Upper lobe of right lung (tissue), 1 donor: ENCODE results near the gene HAL. TPM values are rescaled to one million over a fixed set of nuclear protein-coding genes. Genes with fewer than 3 reads are reported as not detected.

Experiments
- ATAC-seq: fragments of 200-7000 bp; cut with Tn5 transposase; one replicate; pipeline ENCODE4 v1.9.1; 2020; ENCODE audit warnings: mild to moderate bottlenecking, moderate library complexity
- DNase-seq: peaks from one replicate; pipeline ENCODE4 v3.0.0-alpha.2; 2020
- H3K27ac ChIP-seq: fragments of 200-600 bp; one replicate; pipeline ENCODE4 v1.8.0; 2022
- H3K27me3 ChIP-seq: fragments of 200-600 bp; one replicate; pipeline ENCODE4 v1.8.0; 2022; ENCODE audit warnings: mild to moderate bottlenecking
- H3K36me3 ChIP-seq: fragments of 200-600 bp; one replicate; pipeline ENCODE4 v1.8.0; 2022
- H3K4me1 ChIP-seq: fragments of 200-600 bp; one replicate; pipeline ENCODE4 v1.8.0; 2022
- H3K4me3 ChIP-seq: fragments of 200-600 bp; one replicate; pipeline ENCODE4 v1.8.0; 2022; ENCODE audit warnings: mild to moderate bottlenecking
- H3K9me3 ChIP-seq: fragments of 200-600 bp; one replicate; pipeline ENCODE4 v1.8.0; 2022
- intact Hi-C: fragments of 100-400 bp; cut with DNase I; formaldehyde crosslinking; loops from one replicate; pipeline ENCODE4 v1.11.0; 2022
- total RNA-seq: library from RNA; stranded (reverse); fragmentation: NEBNext Ultra II Directional; extraction: Animal tissue kit (Norgen Biotek cat#: 25700); gene quantifications from one replicate; pipeline ENCODE4 v1.2.1, GENCODE V29; 2021
- TF ChIP-seq, protein P1 (sequence below): fragments of 200-600 bp; IDR thresholded peaks from one replicate; pipeline ENCODE4 v1.8.0; 2022; ENCODE audit warnings: antibody characterized with exemption
- donor health status: DM: no; HTN: yes; CAD: no; lungs with severe emphysema.

Gene HAL
- total RNA-seq, 1 donor from 2014 or later = 6.2 TPM

- no peaks in the 10 kb centered on the region for H3K36me3 ChIP-seq
- H3K9me3 ChIP-seq = no peaks in the 10 kb centered on the region
- intact Hi-C loops = no loop called here
- no peak overlapping the region for H3K4me3 ChIP-seq
- H3K27ac ChIP-seq = no peak overlapping the region
- H3K27me3 ChIP-seq = no peaks in the 10 kb centered on the region
- TF ChIP-seq, protein P1, sequence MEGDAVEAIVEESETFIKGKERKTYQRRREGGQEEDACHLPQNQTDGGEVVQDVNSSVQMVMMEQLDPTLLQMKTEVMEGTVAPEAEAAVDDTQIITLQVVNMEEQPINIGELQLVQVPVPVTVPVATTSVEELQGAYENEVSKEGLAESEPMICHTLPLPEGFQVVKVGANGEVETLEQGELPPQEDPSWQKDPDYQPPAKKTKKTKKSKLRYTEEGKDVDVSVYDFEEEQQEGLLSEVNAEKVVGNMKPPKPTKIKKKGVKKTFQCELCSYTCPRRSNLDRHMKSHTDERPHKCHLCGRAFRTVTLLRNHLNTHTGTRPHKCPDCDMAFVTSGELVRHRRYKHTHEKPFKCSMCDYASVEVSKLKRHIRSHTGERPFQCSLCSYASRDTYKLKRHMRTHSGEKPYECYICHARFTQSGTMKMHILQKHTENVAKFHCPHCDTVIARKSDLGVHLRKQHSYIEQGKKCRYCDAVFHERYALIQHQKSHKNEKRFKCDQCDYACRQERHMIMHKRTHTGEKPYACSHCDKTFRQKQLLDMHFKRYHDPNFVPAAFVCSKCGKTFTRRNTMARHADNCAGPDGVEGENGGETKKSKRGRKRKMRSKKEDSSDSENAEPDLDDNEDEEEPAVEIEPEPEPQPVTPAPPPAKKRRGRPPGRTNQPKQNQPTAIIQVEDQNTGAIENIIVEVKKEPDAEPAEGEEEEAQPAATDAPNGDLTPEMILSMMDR = no peak
- ATAC-seq = no peak
- no peak for DNase-seq
- H3K4me1 ChIP-seq = no peaks in the 10 kb centered on the region
Measured at GRCh38 chr12:95988506-95989275, 7.5 kb downstream of the HAL start.

- intact Hi-C loops = no loop called here
- H3K27me3 ChIP-seq = no peaks in the 10 kb centered on the region
- no peak for ATAC-seq
- no peaks in the 10 kb centered on the region for H3K4me1 ChIP-seq
- H3K27ac ChIP-seq = no peak overlapping the region
- TF ChIP-seq, protein P1 = no peak
- H3K36me3 ChIP-seq = no peaks in the 10 kb centered on the region
- H3K4me3 ChIP-seq = no peak overlapping the region
- H3K9me3 ChIP-seq = no peaks in the 10 kb centered on the region
- no peak for DNase-seq
Measured at GRCh38 chr12:95986635-95987570, 9.2 kb downstream of the HAL start.

- H3K27me3 ChIP-seq = no peaks in the 10 kb centered on the region
- no peak overlapping the region for H3K4me3 ChIP-seq
- no peaks in the 10 kb centered on the region for H3K36me3 ChIP-seq
- DNase-seq = no peak
- H3K27ac ChIP-seq = no peak overlapping the region
- TF ChIP-seq, protein P1 = no peak
- intact Hi-C loops = no loop called here
- no peaks in the 10 kb centered on the region for H3K9me3 ChIP-seq
- H3K4me1 ChIP-seq = no peaks in the 10 kb centered on the region
- no peak for ATAC-seq
Measured at GRCh38 chr12:95984682-95985081, 11.5 kb downstream of the HAL start.

DNA sequence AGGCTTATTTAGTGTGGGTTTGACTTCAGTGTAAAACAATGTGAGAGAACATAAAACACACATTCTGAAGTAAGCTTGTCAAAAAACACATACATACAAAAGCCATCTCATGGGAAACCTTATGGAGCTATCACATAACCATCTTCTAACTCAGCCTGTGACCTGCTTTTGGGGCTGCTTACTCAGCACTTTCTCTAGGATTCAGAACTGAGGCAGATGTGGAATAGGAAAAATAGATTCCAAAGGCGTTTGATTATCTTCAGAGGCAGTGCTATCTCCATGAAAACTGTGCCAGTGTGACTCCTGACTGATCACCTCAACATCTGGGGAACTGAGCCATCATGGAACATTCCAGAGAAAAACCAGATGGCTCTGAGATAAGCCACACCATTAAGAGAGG, 13.5 kb downstream of the HAL start:
- no peak for DNase-seq
- Histone ChIP-seq H3K9me3 (no peaks in the 10 kb centered on the region), H3K36me3 (no peaks in the 10 kb centered on the region), H3K4me3 (no peak overlapping the region), H3K27ac (no peak overlapping the region), H3K4me1 (no peaks in the 10 kb centered on the region), H3K27me3 (no peaks in the 10 kb centered on the region)
- no peak for ATAC-seq
- TF ChIP-seq, protein P1 = no peak
- intact Hi-C loops = no loop called here

DNA sequence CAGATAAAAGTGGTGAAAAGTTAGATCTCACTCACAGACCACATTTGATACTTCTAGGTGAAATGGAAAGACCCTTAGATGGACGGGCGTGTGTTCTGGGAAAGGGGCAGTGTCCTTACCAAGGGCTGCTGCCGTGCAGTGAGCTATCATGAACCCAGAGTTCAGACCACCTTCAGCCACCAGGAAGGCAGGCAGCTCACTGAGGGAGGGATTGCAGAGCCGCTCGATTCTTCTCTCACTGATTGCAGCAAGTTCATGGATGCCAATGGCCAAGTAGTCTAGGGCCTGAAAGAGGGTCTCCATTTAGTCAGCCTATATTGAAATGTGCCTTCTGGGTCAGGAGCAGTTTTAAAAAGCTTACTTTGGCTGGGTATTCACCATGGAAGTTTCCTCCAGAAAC, 15.7 kb downstream of the HAL start:
- TF ChIP-seq, protein P1 = no peak
- Histone ChIP-seq H3K9me3 (no peaks in the 10 kb centered on the region), H3K27ac (no peak overlapping the region), H3K27me3 (no peaks in the 10 kb centered on the region), H3K4me1 (no peaks in the 10 kb centered on the region), H3K36me3 (no peaks in the 10 kb centered on the region), H3K4me3 (no peak overlapping the region)
- DNase-seq = no peak
- intact Hi-C loops = no loop called here
- ATAC-seq = no peak
